NCI-H2227 (cell line): Measurements from ENCODE around the gene TOR3A.
"Not testable (repeated sequence)": the region's sequence is repeated elsewhere in the genome, so short reads cannot be mapped to it uniquely, and the experiment has no call there.

ENCODE experiments used
- DNase-seq: peaks from one replicate; lab custom pipeline; 2025; ENCODE audit not compliant: unreplicated experiment; lab: John Stamatoyannopoulos, UW

TOR3A gene

GRCh38 chr1:179081687-179082332 is at the start of gene TOR3A:
TSS of gene TOR3A (plus strand) at chr1:179082070. CDS start at chr1:179082129, 59 bp downstream.
- peak; percentile 84 for DNase-seq

- DNase-seq = no peak
Observed at GRCh38 chr1:179034720-179035119, 47.1 kb upstream of the TOR3A start.

DNA sequence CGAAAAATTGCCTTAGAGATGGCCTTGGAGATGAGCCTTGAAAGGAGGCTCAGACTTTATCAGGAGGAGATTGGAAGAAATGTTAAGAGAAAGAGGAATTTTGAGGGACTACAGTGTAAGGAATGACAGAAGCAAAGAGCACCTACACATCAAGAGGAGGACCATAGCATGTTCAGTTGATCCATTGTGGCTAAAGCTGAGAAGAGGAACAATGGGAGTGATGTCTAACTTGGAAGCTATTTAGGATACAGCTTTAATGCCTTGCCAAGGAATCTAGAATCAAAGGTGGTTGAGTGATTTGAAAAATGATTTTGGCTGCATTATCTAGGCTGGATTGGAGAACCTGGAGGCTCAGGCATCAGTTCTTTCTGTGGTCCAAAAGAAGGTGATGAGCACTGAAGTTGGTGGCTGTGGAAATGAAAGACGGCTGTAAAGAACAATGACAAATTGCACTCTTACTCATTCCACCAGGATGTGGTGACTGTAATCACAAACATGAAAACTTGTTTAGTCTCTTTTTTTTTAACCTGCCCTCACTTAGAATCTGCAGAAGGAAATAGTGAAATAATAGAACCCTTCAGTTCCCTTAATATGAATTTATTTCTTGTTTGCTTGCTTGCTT is 44.9 kb upstream of the TOR3A start:
- DNase-seq = no peak

DNA sequence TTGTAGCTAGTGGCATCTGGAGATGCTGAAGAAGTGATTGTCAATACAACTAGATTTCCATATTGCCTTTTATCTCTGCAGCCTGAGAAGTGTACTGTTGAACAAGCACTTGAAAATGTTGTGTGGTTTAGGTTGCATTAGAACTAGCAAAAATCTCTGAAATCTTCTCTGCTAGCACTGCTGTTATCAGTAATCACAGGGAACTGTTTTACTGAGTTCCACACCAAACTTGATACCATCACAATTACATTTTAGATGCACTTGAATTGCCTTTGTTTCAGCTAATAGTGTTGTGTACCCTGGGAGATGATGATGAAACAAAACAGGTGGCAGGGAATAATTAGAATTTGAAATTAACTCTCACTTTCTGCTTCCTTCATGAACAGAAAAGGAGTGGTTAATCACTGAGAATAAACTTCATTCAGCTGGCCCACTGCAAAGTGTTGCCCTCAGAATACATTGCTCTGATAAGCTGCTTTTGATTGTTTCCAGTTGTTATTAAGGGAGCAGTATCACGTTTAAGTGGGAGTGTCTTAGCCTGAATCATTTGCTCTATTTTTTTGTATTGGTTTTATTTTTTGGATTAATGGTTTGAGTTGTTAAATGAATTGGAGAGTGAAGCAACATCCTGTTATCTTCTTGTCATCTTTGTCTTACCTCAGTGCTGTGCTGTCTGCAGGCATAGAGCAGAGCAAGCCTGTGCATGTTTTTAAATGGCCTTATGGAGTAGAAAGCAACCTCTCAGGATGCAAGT is 43.2 kb upstream of the TOR3A start:
- no peak for DNase-seq

- DNase-seq = not testable (repeated sequence)
Observed at GRCh38 chr1:179039502-179040174, 42.2 kb upstream of the TOR3A start.

- DNase-seq = not testable (repeated sequence)
Observed at GRCh38 chr1:179040175-179040551, 41.7 kb upstream of the TOR3A start.

- no peak for DNase-seq
Observed at GRCh38 chr1:179042087-179042486, 39.8 kb upstream of the TOR3A start.

GRCh38 chr1:179042700-179043099 is 39.2 kb upstream of the TOR3A start:
- DNase-seq = no peak

DNA sequence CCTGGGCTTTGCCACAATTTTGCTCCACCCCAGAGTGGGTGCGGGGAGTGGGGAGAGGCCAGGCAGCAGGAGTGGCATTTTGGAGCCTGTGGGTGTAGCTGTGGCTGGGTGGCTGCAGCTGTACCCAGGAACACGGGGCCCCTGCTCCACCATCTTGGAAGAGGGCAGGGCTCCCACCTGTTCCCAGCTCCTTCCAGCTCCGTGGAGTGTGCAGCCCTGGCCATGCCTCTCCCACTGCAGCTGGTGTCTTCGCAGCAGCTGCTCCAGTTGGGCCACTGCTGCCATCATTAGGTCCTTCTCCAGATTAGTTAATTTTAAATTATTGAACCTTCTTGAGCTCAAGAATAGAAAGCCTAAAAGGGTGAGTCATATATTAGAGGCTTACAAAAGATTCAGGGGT is 38.6 kb upstream of the TOR3A start:
- DNase-seq = no peak

DNA sequence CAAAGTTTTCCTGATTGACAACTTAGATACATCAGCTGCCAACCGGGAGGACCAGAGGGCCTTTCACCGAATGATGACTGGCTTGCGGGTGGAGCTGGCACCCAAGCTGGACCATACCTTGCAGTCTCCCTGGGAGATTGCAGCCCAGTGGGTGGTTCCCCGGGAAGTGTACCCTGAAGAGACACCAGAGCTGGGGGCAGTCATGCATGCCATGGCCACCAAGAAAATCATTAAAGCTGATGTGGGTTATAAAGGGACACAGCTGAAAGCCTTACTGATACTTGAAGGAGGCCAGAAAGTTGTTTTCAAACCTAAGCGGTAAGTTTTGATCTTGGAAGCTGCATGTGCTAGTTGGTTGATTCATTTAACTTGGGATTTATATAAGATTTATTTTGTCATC is 38.0 kb upstream of the TOR3A start:
- DNase-seq = no peak

DNA sequence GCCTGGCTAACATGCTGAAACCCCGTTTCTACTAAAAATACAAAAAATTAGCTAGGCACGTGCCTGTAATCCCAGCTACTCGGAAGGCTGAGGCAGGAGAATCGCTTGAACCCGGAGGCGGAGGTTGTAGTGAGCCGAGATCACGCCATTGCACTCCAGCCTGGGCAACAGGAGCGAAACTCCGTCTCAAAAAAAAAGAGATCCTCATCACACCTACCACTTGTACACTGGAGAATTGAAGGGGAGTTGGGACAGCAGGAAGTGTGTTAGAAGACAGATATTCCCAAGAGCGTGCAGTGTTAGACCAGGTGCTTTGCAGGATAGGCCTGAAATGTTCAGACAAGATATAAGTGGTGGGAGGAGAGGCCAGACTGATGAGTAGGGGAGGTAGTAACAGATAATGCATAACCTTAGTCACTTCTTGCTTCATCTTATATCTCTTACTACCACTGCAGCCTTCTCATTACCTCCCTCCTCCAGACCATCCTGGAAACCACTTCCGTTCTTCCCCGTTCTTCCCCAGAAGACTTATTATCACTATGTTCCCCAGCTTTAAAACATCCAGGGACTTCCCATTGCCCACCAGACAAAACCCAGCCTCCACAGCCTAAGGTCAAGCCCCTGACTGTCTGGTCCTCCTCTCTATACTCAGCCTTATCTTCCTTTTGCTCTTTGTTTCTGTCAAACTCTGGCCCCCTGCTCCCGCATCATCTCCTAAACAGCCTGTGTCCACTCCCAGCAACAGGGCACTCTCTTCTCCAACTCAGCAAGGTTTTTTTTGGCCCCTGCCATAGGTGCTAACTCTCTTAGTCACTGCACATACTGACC is 34.8 kb upstream of the TOR3A start:
- DNase-seq = no peak

- DNase-seq = peak; percentile 57
Observed at GRCh38 chr1:179047636-179047997, 34.3 kb upstream of the TOR3A start.

DNA sequence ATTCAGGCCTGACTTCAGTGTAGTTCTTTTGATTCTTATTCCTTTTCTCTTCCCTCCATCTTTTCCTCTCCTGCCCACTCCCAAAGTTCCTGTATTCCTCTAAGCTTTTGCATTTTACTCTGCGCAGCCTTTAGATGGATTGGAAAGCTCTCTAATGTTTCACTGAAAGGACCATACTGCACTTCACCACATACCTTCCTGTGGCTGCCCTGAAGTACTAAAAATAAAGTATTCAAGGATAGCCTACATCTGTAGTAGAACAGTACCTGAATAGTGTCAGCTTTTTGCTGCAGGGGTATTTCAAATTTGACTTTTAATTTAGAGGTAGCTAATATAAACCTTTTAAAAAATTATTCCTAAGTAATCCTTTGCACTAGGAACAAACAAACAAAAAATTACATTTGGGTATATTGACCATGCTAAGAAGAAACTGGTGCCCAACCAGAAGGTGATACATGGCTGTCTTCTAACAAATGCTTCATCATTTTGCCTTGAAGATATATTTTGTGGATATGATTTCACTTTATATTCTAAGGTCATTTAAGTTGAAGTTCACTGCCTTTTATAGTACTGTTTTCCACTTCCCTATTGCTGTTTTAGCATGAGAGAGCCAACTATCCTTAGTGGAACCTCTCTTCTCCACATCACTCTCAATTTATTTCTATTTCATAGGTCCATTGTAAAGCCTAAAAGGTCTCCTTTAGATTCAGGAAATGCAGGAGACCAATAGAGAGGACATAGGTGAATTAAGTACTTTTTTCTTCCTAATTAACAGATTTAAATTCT is 33.3 kb upstream of the TOR3A start:
- no peak for DNase-seq

DNA sequence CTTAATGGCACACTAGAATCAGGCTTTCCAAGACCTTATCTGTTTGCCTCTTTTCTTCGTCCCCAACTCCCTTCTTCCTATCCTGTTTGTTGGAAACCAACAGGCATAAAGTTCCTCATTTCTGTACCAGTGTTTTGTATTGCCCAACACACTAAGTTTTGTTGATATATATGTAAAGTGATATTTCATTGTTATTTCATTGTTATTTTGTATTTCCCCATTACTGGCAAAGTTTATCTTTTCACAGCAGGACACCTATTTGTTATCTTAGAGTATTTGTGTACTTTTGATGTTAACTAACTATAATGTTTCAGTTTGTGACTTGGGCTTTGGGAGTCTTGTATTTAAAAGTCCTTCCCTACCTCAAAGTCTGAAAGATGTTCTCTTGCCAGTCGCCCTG is 29.1 kb upstream of the TOR3A start:
- DNase-seq = no peak

- no peak for DNase-seq
Observed at GRCh38 chr1:179053486-179053885, 28.4 kb upstream of the TOR3A start.

DNA sequence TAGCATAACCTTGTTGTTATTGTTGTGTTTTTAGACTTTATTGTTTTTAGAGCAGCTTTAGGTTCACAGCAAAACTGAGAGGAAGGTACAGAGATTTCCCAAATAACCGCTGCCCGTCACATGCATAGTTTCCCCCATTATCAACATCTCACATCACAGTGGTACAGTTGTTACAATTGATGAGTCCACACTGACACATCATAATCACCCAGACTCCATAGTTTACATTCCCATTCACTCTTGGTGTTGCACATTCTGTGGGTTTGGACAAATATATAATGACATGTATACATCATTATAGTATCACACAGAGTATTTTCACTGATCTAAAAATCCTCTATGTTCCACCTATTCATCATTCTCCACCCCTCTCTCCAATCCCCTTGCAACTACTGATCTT is 25.9 kb upstream of the TOR3A start:
- DNase-seq = no peak

- no peak for DNase-seq
Observed at GRCh38 chr1:179058487-179059483, 23.1 kb upstream of the TOR3A start.

GRCh38 chr1:179061360-179062282 is 20.2 kb upstream of the TOR3A start:
- no peak for DNase-seq
